NCI-H69 (cell line): Measurements from ENCODE around the gene ARHGAP5.
A peak's percentile ranks its signal among the peaks of the same experiment; 100 is the strongest.

ENCODE experiments used
- DNase-seq: peaks from one replicate; lab custom pipeline; 2025; lab: John Stamatoyannopoulos, UW

The ARHGAP5 gene

DNA sequence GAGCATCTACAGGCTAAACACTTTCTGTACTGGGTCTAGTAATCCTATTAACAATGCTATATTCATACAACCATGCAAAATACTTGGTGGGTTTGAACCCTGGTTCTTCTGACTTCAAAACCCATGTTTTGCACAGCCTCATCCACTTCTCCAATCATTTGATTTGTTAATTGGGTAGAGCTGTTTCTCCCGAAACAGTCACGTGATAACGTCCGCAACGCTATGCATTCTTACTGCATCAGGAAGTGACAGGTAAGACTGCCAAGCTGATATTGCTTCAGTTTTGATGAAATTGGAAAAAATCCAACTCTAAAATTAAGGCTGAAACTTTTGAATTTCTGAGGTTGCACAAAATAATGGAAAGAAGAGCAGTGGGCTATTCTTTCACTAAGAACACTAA is 94.4 kb downstream of the ARHGAP5 start:
- peak; percentile 65 for DNase-seq

DNA sequence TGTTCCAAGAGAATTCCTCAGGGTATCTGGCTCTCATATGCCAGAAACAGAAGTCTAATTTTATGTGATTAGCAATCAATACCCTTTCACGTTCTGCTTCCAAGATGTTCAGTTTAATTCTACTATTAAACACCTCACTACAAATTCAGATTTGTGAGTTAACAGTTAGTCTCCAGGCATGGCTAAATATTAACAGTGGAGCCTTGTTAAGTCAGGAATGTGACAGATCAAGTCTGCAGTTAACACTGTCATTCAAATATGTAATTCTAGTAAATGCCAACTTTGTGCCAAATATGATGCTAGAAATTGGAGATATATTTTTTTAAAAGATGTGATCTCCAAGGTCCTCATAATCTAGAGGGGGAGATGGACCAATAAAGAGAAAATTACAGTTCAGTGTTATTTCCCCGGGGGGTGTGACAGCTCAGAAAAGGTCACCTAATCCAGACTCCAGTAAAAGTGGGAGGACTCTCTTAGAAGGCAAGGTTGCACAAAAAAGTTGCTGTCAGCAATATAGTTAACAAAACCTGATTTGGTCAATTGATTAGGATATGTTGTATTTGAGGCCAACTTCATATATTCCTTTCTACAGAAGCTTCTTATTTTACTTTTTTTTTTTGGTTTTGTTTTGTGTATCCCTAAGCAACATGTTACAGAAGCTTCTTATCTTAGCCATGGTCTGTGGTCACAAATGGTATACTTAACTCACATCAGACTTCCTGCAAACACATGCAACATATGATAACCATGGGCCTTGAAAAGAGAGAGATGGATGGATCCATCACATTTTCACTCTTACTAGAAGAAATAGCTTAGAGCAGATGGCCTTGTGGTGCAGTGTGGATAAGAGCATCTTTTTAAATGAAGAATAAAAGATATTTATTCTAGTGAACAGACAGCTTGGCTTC is 106.3 kb downstream of the ARHGAP5 start:
- no peak for DNase-seq

DNA sequence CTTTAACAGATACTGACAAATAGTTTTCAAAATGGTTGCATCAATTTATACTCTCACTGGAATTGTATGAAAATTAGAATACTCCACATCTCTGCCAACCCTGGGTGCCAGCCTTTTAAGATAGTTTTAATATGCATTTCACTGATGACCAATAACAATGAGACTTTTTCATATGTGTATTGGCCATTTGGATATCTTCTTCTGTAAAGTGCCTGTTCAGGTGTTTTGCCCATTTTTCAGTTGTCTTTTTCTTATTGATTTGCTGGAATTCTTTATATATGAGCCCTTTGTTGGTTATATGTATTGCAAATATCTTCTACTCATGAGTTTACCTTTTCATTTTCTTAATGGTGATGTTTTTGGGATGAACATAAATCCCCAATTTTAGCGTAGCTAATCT is 108.0 kb downstream of the ARHGAP5 start:
- no peak for DNase-seq

DNA sequence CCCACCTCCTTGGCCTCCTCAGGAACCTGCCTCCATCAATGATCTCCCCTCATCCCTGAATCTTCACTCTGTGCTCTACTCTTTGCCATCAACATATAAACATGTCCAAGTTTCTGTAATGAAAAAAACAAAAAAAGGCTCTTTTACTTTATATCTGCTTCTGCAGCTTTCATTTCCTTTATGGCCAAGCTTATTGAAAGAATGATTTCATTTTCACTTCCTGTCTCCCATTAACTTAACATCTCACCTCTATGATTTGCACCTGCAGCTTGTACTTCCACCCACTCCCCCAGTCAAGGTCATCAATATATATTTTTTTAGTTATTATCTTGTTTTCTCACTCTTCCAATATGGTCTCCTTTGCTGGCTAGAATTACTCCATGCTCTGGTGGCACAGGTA is 109.1 kb downstream of the ARHGAP5 start:
- DNase-seq: no peak

DNA sequence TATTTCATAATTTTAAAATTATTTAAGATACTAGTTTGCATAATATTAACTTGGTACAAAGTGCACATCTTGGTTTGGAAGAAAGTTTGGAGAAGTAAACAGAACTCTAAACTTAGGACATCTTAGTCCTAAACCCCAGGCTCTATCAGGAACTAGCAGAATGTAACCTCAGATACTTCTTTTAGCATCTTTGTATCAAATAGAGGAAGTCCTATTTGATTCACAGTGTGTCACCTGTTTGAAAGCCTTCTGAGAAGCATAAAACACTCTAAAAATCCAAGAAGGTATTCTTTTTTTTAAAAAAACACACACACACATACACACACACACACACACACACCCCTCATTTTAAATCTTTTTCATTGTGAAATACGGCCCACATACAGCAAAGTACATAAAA is 112.7 kb downstream of the ARHGAP5 start:
- no peak for DNase-seq

DNA sequence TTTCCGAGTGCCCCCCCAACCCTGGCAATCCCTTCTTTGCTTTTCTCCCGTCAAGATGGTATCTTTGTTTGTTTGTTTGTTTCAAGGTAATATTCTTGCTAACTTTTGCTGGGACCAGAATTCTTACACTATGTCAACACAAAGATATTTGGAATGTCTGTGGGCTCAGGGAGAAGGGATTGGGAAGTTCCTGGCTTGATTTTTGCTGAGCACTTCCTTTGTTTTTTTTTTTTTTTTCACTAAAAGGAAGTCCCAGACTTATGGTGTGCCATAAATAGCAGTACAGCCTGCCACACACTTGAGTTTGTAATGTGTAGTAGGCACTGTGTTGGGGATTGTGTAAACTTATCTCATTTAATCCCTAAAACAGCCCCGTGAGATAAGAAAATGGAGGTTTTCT is 113.6 kb downstream of the ARHGAP5 start:
- no peak for DNase-seq

DNA sequence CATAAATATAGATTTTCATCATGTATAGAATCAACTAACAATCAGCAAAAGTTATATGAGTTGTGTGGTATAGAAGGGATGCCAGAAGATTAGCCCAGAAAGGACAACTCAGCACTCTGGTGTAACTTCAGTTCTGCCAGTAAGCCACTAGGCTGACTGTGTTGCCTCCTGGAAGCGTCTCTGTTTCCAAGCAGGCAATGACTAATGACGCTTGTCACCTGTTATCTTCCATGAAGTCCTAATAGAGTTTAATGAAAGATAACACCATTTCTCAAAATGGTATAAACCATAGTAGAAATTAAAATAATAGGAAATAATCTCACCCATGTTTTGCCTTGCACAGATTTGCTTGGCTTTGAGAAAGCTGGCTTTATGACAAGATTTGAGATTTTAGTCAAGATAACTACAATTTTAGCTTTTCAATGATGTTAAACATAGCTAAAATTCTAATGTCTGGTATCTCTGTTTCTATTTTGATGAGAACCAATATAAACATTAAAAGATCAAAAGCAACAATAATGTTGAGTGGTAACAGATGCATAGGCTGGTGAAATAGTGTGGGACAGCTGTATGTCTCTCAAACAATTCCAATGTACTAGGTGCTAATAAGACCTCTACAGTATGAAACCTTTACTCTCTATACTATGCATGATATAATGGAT is 115.7 kb downstream of the ARHGAP5 start:
- peak; percentile 11 for DNase-seq

DNA sequence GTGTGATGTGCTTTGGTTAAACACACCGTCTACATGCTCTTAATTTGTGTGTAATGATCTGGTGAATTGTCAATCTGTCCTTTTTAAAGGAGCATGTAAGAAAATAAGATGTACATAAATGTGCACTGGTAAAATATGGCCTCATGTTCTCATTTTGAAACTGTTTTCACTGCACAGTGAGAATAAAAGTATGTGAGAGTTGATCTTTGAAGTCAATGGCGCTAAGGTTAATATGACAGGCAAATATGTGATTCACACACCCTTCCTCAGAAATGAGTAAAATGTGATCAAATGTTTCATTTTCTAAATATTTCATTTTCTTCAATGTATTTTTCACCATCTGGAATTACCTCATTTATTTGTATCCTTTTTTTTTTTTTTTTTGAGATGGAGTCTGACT is 116.4 kb downstream of the ARHGAP5 start:
- no peak for DNase-seq

DNA sequence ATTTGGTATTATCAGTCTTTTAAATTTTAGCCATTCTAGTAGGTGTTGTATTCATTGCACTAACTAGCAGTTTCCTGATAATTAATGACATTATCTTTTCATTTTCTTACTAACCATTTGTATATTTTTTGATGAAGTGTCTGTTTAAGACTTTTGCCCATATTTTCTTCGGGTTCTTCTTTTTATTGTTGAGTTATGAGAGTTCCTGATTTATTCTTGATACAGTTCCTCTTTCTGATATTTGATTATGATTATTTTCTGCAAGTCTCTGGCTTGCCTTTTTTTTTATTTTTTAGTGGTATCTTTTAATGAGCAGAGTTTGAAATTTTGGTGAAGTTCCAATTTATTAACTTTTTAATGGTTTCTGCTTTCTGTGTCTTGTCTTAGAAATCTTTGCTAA is 118.5 kb downstream of the ARHGAP5 start:
- DNase-seq: no peak

DNA sequence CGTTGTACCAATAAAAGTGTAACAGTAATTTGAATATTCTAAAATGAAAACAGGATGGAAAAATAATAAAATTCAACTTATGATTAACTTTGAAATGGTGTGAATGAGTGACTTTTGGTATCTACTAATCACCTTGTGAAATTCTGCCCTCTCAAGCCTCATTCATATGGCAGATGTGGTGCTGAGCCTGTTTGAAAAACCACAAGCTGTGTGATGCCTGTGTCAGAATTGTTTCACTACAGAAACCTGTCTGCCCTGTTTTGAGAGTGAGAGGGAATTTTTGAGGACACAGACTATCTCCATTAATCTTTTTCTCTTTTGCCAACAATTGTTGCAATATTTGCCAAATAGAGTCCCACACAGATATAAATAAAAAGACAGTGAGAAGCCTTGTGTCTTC is 120.8 kb downstream of the ARHGAP5 start:
- no peak for DNase-seq

DNA sequence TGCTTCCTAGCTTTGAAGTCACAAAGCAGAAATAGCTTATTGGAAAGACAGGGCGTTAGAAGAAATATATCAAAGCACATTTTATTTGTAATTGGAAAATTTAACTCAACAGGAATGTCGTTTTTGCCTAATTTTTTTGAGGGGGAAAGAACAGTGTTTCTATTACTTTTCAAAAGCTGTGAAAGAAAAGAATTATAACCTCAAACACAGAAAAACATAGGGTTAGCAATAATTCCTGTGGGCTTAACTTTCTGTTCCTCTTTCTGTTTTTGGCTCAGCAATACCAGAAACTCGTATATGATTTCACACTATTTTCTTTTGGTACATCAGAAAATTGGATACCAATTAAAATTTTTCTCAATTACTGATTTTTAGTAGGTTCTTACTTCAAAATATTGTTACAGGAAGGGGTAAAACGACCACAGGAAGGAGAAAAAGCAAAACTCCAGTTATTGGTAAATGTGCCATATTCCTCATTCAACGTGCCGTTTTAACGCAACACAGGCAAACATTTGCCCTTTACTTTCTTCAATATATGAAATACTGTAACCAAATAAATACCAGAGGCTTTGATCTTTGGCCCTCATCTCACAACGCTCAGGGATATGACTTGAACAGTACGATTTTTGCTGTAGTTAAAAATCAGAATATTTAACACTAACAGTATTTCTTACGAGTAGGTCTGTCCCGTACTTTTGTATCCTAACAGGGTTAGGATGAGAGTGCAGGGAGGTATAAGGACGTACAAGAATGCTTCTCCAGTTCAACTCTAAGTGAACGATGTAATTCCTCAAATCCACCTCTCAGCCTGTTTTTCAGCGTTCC is 123.5 kb downstream of the ARHGAP5 start:
- DNase-seq: no peak

DNA sequence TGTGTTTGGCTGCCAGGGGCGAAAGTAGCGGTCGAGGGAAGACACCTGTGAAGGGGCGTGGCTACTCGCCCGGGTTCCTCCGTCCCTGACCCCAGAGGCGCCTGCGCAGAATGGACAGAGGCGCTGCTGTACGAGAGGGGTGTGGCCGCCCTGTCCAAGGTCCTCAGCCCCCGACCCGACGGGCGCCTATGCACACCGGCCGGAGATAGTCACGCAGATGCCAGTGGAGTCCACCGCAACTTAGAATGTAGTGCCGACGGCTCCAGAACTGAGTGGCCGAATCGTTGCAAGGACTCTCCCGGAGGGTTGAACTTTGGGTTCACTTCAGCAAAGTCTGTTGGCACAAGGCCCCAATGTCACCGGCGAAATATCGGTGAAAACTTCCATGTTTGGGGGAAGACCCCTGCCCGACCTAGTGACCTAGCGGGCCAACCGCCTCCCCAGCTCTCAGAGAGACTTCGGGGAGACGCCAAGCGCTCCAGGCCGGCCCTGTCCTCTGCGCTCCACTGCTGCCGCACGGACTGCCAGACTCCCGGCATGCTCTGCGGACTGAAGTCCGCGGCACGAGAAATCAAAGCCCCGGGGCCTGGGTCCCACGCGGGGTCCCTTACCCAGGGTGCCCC is 124.2 kb downstream of the ARHGAP5 start:
- peak; percentile 95 for DNase-seq

DNA sequence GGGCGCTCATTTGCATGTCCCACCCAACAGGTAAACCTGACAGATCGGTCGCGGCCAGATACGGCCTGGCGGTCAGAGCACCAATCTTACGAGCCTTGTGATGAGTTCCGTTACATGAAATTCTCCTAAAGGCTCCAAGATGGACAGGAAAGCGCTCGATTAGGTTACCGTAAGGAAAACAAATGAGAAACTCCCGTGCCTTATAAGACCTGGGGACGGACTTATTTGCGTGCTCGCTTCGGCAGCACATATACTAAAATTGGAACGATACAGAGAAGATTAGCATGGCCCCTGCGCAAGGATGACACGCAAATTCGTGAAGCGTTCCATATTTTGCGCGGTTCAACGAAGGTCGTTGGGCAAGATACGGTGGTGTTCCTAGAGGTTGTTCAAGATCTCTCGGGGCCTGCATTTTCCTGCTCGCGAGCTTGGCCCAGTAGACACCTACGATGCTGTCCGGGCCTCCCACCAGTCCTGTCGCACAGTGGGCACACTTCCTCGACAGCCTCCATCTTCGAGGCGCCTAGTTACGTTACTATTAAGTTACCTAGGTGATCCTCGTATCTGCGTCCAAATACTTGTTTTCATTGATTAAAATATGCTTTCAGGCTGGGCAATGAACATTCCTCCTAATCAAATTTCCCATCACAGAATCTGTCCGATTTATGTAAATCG is 124.8 kb downstream of the ARHGAP5 start, which contains the start of gene RNU6-7:
TSS of gene RNU6-7 (plus strand) at position 230 of the 675 bp plus-strand sequence.
- peak; percentile 78 for DNase-seq

DNA sequence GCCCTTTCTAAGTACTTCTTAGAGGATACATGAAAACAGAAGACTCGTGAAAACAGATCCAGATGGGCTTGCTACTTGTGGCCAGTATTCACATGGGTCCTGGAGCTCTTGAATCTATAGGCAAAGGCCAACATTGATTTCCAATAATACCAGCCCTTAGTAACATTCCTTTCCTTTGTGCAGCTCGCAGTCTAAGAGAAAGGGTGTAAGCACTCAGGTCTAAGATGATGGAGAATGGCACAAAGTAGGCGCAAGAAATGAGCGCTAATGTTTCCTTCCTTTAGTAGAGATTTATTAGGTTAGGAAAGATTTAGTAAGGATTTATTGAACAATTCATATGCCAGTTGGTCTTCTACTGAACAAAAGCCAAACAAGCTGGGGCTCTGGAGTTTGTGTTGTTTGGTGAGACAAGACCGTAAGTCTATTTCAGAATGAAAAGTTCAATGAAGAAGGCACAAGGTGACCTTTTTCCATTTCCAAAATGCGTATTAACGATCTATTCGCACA is 125.4 kb downstream of the ARHGAP5 start:
- peak; percentile 72 for DNase-seq

DNA sequence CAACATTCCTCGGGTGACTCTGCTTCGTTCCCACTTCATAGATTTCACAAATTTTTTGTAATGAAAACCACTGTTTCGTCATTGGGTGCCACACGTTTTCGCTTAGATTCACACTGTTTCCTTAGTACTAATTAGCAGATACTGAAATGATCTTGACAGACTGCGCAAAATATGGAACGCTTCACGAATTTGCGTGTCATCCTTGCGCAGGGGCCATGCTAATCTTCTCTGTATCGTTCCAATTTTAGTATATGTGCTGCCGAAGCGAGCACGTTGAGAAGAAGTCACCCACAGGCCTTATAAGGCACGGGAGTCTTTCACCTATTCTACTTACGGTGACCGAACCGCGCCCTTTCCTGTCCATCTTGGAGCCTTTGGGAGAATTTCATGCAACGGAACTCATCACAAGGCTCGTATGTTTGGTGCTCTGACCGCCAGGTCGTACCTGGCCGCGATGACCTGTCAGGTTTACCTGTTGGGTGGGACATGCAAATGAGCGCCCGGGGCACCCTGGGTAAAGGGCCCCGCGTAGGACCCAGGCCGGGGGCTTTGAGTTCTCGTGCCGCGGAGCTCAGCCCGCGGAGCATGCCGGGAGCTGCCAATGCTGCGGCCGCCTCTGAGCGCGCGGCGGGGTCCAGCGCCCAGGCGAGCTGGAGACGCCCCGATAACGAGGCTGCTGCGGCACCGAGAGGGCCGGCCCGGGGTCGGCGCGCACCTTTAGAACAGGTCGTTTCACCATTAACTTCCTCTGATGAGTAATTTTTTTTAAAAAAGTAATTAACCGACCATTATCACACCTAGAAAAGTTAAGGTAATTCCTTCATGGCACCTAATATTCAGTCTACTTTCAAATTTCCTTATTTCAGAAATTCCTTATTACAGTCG is 126.1 kb downstream of the ARHGAP5 start, which contains the start of gene RNU6-8:
TSS of gene RNU6-8 (minus strand) at position 272 of the 885 bp plus-strand sequence.
- DNase-seq: peak; percentile 98

DNA sequence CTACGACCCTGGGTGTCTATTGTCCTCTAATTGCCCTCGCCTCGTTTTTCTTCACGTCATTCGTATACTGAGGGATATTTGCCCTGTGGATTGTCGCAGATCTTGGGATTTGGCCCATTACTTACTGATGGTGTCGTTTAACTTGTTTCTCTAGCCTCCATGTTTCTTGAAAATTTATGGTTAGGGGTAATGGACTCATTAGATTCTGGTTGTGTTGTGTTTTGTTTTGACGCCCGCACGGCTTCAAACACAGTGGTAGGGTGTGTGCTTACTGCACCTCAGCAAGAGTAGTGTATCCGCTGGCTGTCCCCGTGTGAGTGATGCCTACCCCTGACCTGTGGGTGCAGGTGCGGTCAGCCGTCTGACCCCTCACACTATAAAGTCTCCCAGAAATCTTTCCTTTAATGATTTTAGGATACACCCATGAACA is 126.8 kb downstream of the ARHGAP5 start:
- DNase-seq: peak; percentile 75

DNA sequence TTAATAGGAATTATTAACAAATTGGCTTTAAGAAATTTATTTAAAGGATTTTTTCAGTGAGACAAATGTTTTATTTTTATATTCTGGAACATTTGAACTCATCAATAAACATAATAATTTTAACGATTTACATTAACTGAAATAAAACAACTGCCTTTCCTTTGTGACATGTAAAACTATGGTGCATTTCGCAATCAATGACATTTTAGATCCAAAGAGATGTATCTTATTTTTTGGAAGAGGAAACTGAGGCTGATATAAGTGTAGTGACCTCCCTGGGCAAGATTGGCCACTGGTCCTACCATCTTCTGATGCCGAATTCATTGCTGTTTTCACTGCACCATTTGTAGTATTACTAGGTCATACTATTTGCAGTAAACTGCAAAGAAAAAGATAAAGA is 128.4 kb downstream of the ARHGAP5 start:
- no peak for DNase-seq

DNA sequence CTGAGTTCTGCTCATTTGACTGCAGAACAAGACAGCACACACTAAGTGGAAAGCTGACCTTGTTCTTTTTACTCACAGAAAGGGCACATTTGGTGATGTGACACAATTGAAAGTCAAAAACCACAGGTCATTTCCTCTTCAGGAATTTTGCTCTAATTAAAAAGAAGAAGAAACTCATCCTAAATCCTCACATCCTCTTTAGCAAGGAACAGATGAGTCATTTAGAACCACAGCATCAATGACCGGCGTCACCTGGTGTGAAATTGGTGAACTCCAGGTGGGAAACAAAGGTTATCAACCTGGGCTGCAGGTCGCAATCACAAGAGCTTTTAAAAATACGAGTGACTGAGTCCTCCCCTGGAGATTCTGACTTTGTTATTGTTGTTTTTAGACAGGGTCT is 128.9 kb downstream of the ARHGAP5 start:
- no peak for DNase-seq

DNA sequence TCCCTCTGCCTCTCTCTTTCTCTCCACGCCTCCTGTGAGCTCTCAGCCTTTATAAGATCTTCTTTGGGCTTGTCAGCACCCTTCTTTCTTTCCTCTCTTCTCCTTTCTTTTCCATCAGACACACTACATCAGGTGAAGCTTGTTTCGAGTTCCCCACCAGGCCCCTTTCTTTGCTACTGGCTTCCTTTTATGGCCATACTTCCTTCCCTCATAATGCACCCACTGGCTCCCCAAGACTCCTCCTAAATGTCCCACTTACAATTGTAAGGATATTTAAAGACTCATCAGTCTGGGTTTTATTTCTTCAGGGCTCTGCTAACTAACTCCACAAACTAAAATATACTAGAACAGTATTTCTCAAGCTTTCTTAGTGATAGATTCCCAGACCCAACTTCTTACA is 129.4 kb downstream of the ARHGAP5 start:
- no peak for DNase-seq

DNA sequence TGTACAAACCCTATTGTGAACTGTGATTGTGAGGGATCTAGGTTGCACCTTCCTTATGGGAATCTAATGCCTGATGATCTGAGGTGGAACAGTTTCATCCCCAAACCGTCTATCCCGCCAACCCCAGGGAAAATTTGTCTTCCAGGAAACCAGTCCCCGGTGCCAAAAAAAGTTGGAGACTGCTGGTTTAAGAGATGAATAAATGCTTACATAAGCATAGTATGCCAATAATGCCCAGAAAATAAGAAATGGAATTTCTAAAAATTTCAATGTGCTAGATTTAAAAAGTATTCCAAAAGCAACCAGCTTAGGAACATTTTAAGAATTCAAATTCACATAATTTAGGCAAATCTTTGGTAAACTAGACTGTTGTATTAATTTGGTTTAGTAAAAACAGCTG is 131.4 kb downstream of the ARHGAP5 start:
- no peak for DNase-seq
